Suprapubic skin (tissue), 4 donors: Measurements from ENCODE around the gene HIP1. TPM values are rescaled to one million over a fixed set of nuclear protein-coding genes. Genes with fewer than 3 reads are reported as not detected.
A peak's percentile ranks its signal among the peaks of the same experiment; 100 is the strongest.

Experiments
- DNase-seq, 2 donors: peaks; one replicate each; pipeline ENCODE4 v3.0.0-alpha.2; 2019; ENCODE audit warnings: low spot score in 2 of 2
- H3K27ac ChIP-seq: fragments of 200-600 bp; sonication (generic); one replicate; pipeline ENCODE4 v1.5.1; 2019
- H3K27me3 ChIP-seq: fragments of 200-600 bp; sonication (generic); one replicate; pipeline ENCODE4 v1.5.1; 2019
- H3K36me3 ChIP-seq: fragments of 200-600 bp; sonication (generic); one replicate; pipeline ENCODE4 v1.5.1; 2019
- H3K4me1 ChIP-seq: fragments of 200-600 bp; sonication (generic); one replicate; pipeline ENCODE4 v1.5.1; 2019
- H3K4me3 ChIP-seq: fragments of 200-600 bp; sonication (generic); one replicate; pipeline ENCODE4 v1.5.1; 2019; ENCODE audit warnings: mild to moderate bottlenecking
- H3K9me3 ChIP-seq: fragments of 200-600 bp; sonication (generic); one replicate; pipeline ENCODE4 v1.5.1; 2019
- EP300 ChIP-seq: sonication (generic); formaldehyde crosslinking; IDR thresholded peaks from one replicate; pipeline ENCODE4 v1.6.1; 2017; ENCODE audit warnings: antibody characterized with exemption
- POLR2A ChIP-seq, 2 donors: fragments of 450-650 bp; IDR thresholded peaks; one replicate each; pipeline ENCODE4 v1.6.1; 2017; ENCODE audit warnings: antibody characterized with exemption in 2 of 2, mild to moderate bottlenecking in 2 of 2, moderate library complexity in 2 of 2
- POLR2AphosphoS5 ChIP-seq, 3 donors: sonication (generic); formaldehyde crosslinking; IDR thresholded peaks; one replicate each; pipeline ENCODE4 v1.6.1; 2017; ENCODE audit warnings: antibody characterized with exemption in 3 of 3
- WGBS: methylation state at CpG from one replicate; pipeline ENCODE4 v1.1.5; 2018; 5-methylcytosine and 5-hydroxymethylcytosine counted together
- total RNA-seq, 4 donors: library from RNA; depleted of rRNA; stranded (reverse); fragments of >200 nt; gene quantifications; one replicate each; pipeline ENCODE4 v1.1.0, GENCODE V29; 2016
- TF ChIP-seq, protein P1 (sequence below), 2 donors: fragments of 200-600 bp in 1 of 2; fragments of 450-650 bp in 1 of 2; sonication (generic) in 1 of 2; IDR thresholded peaks; one replicate each; pipeline ENCODE4 v1.5.1; 2016 to 2019; ENCODE audit warnings: antibody characterized with exemption in 2 of 2, mild to moderate bottlenecking in 1 of 2, moderate library complexity in 1 of 2

Gene HIP1
- total RNA-seq, 4 donors from 2014 or later, result 16.0 to 29.4 (median 22.3) TPM

DNA sequence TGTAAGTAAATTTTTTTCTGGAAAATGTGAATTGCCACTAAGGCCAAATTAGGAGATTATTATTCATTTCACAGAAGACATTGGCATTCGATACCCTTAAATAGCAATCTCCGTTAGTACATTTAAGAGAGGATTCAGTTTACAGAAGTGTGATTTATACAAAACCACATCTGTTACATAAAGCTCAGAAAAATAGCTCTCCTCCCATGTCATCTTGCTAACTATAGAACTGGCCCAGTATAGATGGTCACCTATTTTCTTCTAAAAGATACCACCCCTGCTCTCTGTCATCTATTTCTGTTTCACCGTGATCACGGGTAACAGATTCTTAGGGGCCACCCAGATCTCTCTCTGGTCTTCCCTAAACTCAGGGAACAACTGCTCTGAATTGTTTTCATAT lies 119.1 kb downstream of the HIP1 start:
- peaks cover 20% of the 10 kb centered on the region for H3K4me1 ChIP-seq
- no peak for DNase-seq
- no peak overlapping the region for H3K27ac ChIP-seq
- no peak overlapping the region for H3K4me3 ChIP-seq
- no peaks in the 10 kb centered on the region for H3K36me3 ChIP-seq
- TF ChIP-seq POLR2A (IDR thresholded peaks at IDR 0.05) (no peak), POLR2AphosphoS5 (IDR thresholded peaks at IDR 0.05) (no peak), EP300 (no peak)
- TF ChIP-seq, protein P1, sequence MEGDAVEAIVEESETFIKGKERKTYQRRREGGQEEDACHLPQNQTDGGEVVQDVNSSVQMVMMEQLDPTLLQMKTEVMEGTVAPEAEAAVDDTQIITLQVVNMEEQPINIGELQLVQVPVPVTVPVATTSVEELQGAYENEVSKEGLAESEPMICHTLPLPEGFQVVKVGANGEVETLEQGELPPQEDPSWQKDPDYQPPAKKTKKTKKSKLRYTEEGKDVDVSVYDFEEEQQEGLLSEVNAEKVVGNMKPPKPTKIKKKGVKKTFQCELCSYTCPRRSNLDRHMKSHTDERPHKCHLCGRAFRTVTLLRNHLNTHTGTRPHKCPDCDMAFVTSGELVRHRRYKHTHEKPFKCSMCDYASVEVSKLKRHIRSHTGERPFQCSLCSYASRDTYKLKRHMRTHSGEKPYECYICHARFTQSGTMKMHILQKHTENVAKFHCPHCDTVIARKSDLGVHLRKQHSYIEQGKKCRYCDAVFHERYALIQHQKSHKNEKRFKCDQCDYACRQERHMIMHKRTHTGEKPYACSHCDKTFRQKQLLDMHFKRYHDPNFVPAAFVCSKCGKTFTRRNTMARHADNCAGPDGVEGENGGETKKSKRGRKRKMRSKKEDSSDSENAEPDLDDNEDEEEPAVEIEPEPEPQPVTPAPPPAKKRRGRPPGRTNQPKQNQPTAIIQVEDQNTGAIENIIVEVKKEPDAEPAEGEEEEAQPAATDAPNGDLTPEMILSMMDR (IDR thresholded peaks at IDR 0.05), result no peak
- WGBS, result 90% methylated on average over 4 of the region's 4 CpGs
- H3K27me3 ChIP-seq, result no peaks in the 10 kb centered on the region
- no peaks in the 10 kb centered on the region for H3K9me3 ChIP-seq

DNA sequence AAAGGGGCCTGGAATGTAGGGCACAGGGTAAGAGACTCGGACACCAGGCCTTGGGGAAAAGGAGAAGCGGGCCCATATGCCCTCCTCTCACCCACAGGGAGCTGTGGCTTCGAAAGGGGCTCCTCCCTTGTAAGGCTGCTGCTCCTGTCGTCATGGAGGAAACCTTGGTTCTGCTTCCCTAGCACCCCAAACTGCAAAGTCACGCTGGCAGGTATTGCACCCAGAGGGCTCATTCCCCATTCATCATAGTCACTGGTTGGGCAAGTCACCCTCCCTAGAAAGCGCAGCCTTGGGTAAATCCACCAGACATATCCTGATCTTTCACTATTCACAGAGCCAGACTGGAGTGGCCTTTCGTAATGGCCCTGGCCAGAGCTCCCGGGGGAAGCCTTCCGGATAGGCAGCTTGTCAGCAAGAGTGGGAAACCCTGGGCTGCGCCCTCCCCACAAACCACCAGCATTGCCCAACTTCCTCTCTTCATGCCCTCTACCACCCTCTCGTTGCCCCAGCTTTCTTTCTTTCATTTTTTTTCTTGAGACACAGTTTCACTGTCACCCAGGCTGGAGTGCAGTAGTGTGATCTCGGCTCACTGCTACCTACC lies 121.0 kb downstream of the HIP1 start:
- 77% methylated on average over 11 of the region's 12 CpGs for WGBS
- no peak for TF ChIP-seq EP300
- peak in 1 of 3 donors; percentile 7 for TF ChIP-seq POLR2AphosphoS5 (IDR thresholded peaks at IDR 0.05)
- Histone ChIP-seq H3K36me3 (no peaks in the 10 kb centered on the region), H3K4me3 (no peak overlapping the region), H3K9me3 (no peaks in the 10 kb centered on the region), H3K27me3 (no peaks in the 10 kb centered on the region), H3K27ac (no peak overlapping the region), H3K4me1 (peaks cover 17% of the 10 kb centered on the region)
- DNase-seq, result peak in 1 of 2 donors; percentile 78

DNA sequence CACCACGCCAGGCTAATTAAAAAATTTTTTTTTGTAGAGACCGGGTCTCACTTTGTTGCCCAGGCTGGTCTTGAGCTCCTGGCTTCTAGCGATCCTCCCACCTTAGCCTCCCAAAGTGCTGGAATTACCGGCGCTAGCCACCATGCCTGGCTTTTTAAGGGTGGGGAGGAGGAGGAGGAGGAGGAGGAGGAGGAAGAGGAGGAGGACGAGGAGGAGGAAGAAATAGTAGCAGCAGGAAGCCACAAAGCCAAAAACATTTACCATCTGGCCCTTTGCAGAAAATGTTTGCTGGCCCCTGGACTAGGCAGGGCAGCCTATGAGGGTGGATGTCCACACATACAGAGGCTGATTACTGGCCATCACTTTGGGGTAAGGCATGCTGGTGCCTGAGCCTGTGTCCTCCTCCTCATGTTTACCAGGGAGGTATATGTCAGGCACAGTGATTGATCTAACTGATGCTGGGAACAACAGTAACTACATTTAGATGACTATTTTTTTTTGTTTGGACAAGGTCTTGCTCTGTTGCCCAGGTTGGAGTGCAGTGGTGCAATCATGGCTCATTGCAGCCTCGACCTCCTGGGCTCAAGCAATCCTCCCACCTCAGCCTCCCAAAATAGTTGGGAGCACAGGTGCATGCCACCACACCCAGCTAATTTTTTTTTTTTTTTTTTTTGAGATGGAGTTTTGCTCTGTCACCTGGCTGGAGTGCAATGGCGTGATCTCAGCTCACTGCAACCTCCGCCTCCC lies 122.1 kb downstream of the HIP1 start:
- H3K36me3 ChIP-seq, result no peaks in the 10 kb centered on the region
- no peak for DNase-seq
- H3K9me3 ChIP-seq, result no peaks in the 10 kb centered on the region
- TF ChIP-seq POLR2A (IDR thresholded peaks at IDR 0.05), result no peak
- no peak for TF ChIP-seq EP300
- TF ChIP-seq POLR2AphosphoS5 (IDR thresholded peaks at IDR 0.05), result no peak
- TF ChIP-seq, protein P1 (IDR thresholded peaks at IDR 0.05), result no peak
- no peak overlapping the region for H3K27ac ChIP-seq
- no peaks in the 10 kb centered on the region for H3K27me3 ChIP-seq
- 91% methylated on average over 9 of the region's 9 CpGs for WGBS
- peaks cover 14% of the 10 kb centered on the region for H3K4me1 ChIP-seq
- no peak overlapping the region for H3K4me3 ChIP-seq

DNA sequence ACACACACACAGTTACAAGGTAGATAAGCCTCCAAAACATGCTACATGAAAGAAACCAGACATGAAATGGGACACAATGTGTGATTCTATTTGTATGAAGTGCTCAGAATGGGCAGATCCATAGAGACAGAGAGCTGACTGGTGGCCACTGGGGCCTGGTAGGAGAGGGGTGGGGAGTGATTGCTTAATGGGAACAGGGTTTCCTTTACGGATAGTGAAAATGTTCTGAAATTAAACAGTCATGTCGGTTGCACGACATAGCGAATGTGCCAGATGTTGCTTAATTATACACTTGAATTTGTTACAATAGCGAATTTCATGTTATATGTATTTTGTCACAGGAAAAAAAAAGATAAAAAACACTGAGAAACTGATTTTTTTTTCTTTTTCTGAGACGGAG lies 124.3 kb downstream of the HIP1 start:
- H3K36me3 ChIP-seq, result no peaks in the 10 kb centered on the region
- H3K4me1 ChIP-seq, result peaks cover 9% of the 10 kb centered on the region
- WGBS, result 83% methylated on average over 6 of the region's 6 CpGs
- H3K27ac ChIP-seq, result no peak overlapping the region
- H3K27me3 ChIP-seq, result no peaks in the 10 kb centered on the region
- H3K9me3 ChIP-seq, result no peaks in the 10 kb centered on the region
- no peak for DNase-seq
- TF ChIP-seq, protein P1 (IDR thresholded peaks at IDR 0.05), result no peak
- TF ChIP-seq POLR2AphosphoS5 (IDR thresholded peaks at IDR 0.05) (no peak), POLR2A (IDR thresholded peaks at IDR 0.05) (no peak)
- H3K4me3 ChIP-seq, result no peak overlapping the region

DNA sequence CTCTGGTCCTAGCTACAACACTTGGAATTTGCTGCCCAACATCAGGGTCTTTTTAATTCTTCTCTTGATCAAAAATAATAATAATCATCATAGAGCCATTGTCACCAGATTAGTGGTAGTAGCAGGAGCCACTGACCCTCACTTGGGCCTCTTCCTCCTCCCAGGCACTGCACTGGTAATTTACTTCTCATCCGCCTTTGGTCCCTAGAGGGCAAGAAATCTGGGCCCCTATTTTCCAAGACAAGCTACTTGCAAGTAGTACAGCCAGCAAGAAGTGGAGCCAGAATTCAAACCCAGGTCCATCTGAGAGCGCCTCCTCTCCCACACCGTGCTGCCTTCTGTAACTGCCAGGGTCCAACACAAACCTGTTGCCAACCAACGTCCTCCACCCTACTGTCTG lies 125.4 kb downstream of the HIP1 start:
- no peaks in the 10 kb centered on the region for H3K27me3 ChIP-seq
- H3K9me3 ChIP-seq, result no peaks in the 10 kb centered on the region
- WGBS, result 91% methylated on average over 4 of the region's 4 CpGs
- H3K4me3 ChIP-seq, result no peak overlapping the region
- no peaks in the 10 kb centered on the region for H3K36me3 ChIP-seq
- no peak for TF ChIP-seq POLR2AphosphoS5 (IDR thresholded peaks at IDR 0.05)
- no peak for TF ChIP-seq EP300
- TF ChIP-seq, protein P1 (IDR thresholded peaks at IDR 0.05), result no peak
- TF ChIP-seq POLR2A (IDR thresholded peaks at IDR 0.05), result no peak
- H3K4me1 ChIP-seq, result peaks cover 9% of the 10 kb centered on the region
- no peak overlapping the region for H3K27ac ChIP-seq
- no peak for DNase-seq
